Ecto neural progenitor cell (in vitro differentiated cells): ENCODE data around the gene RCL1.
A peak's percentile ranks its signal among the peaks of the same experiment; 100 is the strongest.
"Not testable (repeated sequence)": the region's sequence is repeated elsewhere in the genome, so short reads cannot be mapped to it uniquely, and the experiment has no call there.

Experiments used
- DNase-seq: peaks from one replicate; pipeline ENCODE4 v3.0.0-alpha.2; 2018; ENCODE audit warnings: low spot score

RCL1 gene

DNA sequence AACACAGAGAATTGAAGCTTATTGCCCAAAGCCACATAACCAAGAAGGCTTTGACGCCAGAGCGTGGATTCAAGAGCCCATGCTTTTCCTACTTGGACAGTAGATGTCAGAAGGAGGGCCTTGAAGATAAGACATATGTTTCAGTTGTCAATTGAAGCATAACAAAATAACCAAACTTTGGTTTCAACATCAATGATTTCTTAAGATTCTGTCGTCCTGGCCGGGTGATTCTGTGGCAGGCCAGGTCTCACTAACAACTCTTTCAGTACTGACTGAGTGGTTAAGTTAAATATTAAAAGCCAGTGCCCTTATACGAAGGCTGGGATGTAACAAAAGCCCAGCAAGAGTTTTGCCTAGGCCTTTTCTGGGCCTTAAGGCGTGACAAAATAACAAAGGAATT, 94.0 kb downstream of the RCL1 start:
- DNase-seq: peak; percentile 49

DNA sequence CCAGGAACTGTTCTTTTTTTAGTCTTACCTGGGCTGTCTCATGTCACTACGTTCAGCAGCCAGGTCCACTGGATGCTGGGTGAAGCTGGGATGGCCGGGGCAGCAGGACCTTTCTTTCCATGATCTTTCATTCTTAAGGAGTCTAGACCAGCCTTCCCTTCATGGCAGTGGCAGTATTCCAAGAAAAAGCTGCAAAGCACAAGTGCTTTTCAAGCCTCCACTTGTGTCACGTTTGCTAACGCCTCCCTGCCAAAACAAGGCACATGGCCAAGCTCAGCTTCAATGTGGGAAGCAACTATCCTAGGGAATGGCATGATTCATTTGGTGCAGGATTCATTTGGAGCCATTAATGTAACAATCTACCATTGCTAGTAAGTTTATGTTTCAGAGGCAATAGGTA, 94.8 kb downstream of the RCL1 start:
- DNase-seq: no peak

DNA sequence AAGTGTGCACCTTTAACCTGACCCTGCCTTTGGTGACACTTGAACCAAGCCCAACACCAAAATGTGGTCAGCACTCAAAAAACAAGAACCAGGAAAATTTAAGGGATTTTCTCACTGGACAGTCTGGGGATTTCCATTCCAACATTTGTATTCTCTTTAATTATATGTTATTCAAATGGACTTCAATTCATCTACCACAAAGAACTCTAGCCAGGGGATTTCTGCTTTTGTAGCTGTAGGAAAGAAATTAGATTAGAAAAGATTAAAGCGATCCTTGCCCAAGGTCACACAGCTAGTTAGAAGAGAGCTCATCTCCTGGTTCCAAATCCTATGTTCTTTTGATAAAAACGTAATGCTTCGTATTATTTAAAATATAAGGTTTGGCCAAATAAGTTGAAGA, 97.5 kb downstream of the RCL1 start:
- DNase-seq: no peak

DNA sequence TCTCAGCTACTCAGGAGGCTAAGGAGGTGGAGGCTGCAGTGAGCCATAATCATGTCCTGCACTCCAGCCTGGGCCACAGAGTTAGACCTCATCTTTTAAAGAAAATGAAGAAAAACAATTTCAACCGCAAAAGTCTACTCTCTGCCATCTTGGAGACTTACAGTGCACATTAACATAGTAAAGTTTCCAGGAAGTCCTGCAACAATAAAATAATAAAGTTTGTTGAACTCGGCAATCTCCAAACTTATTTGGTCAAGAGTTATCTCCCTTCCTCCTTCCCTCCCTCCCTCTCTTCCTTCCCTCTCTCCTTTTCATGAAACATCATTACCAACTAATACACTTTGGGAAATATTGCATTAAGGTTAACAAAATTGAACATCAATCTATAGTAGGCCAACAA, 98.2 kb downstream of the RCL1 start:
- DNase-seq: no peak

DNA sequence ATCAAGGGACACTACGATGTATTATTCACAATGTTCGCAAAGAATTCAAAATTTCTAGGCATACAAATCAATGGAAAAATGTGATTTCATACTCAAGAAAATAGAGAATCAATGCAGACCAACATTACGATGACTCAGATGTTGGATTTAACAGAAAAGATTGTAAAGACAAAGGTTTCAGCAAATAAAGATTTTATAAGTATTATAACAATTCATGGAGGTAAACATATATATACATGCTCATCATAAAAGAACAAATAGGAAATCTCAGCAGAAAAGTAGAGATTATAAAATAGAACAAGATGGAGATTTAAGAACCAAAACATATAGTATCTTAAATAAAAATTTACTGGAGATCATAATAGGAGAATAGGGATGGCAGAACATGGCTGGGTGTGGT, 98.9 kb downstream of the RCL1 start:
- DNase-seq: no peak

DNA sequence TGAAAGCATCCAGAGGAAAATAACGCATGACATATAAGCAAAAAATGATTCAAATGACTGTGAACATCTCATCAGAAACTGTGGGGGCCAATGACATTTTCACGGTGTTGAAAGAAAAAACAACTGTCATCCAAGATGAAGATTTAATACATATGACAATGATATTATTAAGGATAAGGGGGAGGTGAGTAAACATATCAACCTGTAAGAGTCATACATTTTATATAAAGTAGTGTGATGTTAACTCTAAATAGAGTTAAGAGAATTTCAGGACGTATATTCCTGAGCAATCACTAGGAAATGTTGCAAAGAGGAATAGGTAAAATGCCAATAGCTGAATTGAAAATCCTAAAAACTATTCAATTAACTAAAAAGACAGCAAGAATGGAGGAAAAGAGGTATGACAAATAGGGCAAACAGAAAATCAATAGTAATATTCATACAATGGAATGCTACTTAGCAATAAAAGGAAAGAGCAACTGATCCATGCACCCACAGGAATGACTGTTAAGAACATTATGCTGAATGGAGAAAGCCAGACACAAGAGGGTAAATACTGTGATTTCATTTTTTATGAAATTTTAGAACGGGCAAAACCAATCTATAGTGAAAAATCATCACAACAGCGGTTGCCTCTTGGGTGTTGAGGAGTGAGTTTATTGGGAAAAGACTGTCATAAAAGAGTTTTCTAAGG, 99.9 kb downstream of the RCL1 start:
- no peak for DNase-seq

DNA sequence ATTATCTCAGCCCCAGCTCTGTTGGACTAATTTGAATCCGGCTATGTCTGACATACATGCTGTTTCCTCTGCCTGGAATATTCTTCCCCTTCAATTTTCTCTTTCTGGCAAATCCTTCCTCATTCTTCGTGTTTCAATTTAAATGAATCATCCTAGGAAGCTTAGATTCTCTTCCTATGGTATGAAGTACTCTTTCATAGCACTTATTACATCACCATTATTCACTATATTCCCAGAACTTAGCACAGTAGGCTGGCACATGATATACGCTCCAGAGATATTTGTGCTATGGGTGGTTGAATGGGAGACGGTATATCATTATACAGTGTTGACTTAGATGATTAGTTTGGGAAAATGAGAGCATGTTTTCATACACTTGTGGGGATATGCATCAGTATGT, 101.3 kb downstream of the RCL1 start:
- DNase-seq: no peak

DNA sequence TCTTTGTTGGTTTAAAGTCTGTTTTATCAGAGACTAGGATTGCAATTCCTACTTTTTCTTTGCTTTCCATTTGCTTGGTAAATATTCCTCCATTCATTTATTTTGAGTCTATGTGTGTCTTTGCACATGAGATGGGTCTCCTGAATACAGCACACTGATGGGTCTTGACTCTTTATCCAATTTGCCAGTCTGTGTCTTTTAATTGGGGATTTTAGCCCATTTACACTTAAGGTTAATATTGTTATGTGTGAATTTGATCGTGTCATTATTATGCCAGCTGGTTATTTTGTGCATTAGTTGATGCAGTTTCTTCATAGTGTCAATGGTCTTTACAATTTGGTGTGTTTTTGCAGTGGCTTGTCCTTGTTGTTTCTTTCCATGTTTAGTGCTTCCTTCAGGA, 107.1 kb downstream of the RCL1 start:
- not testable (repeated sequence) for DNase-seq

DNA sequence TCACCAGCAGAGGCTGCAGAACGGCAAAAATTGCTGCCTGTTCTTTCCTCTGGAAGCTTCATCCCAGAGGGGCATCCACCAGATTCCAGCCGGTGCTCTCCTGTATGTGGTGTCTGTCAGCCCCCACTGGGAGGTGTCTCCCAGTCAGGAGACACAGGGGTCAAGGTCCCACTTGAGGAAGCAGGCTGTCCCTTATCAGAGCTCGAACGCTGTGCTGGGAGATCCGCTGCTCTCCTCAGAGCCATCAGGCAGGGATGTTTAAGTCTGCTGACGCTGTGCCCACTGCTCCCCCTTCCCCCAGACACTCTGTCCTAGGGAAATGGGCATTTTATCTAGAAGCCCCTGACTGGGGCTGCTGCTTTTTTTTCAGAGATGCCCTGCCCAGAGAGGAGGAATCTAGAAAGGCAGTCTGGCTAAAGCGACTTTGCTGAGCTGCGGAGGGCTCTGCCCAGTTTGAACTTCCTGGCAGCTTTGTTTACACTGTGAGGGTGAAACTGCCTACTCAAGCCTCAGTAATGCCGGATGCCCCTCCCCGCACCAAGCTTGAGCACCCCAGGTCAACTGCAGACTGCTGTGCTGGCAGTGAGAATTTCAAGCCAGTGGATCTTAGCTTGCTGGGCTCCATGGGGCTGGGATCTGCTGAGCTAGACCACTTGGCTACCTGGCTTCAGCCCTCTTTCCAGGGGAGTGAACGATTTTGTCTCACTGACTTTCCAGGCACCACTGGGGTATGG, 108.8 kb downstream of the RCL1 start:
- DNase-seq: not testable (repeated sequence)

DNA sequence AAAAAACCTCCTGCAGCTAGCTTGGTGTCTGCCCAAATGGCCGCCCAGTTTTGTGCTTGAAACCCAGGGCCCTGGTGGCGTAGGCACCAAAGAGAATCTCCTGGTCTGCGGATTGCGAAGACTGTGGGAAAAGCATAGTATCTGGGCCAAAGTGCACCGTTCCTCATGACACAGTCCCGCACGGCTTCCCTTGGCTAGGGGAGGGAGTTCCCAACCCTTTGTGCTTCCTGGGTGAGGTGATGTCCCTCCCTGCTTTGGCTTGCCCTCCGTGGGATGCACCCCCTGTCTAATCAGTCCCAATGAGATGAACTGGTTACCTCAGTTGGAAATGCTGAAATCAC, 109.4 kb downstream of the RCL1 start:
- no peak for DNase-seq

DNA sequence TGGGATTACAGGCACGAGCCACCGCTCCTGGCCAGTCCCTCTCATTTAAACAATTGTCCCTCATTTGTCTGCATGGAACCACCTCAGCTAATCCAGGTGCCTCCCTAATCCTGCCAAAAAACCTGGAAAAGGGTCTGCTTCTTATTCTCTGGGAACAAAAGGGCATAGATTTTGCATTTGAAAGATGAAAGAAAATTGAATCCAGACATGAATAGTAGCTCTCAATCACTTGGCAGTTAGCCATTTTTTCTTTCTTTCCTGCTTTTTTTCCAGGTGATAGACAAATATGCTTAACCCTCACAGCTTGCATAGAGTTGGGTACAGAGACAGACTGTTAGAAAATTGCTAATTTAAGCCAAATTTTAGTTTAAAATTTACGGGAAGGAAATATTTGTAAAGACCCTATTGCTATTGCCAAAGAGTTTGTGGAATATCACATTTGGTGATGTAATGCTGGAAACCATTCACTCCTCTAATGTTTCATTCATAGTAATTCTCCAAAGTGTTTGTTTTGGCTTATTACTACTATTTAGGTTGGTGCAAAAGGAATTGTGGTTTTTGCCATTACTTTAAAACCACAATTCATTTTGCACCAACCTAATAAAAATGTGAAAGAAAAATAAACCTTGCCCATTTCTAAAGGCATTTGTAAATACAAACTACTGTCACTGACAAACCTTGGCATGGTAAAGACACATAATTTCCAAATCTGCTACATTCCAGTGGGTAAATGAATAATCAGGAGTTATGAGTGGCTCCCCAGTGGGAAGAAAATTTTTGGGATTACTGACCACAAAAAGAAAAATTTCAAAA, 111.8 kb downstream of the RCL1 start:
- DNase-seq: no peak

DNA sequence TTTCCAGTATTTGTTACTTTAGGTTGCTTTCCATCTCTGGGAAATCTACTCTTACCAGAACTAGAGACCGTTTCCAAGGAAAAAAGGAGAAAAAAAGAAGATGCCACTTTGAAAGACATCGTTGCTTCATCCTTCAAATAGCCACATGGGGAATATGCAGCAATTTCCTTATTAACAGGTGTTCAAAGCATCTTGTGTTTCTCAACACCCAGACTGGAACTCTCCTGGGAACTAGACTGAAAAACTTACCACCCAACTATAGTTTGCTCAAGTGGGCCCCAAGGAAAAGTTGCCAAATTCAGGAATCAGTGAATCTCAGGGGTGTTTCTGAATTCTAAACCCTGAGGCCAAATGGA, 112.4 kb downstream of the RCL1 start:
- DNase-seq: no peak
